Mesothelial cell of epicardium (in vitro differentiated cells): ENCODE measurements around the gene SRRD. TPM values are rescaled to one million over a fixed set of nuclear protein-coding genes. Genes with fewer than 3 reads are reported as not detected.
A peak's percentile ranks its signal among the peaks of the same experiment; 100 is the strongest.
"Not testable (repeated sequence)": the region's sequence is repeated elsewhere in the genome, so short reads cannot be mapped to it uniquely, and the experiment has no call there.

Experiments used
- DNase-seq, 2 experiments: peaks; one replicate each; pipeline ENCODE4 v3.0.0; 2021; ENCODE audit warnings: low spot score in 2 of 2; ENCODE audit not compliant: unreplicated experiment in 2 of 2
- H3K27ac Mint-ChIP-seq: 2 replicates; pipeline ENCODE4 v1.8.0; 2021; ENCODE audit warnings: mixed read lengths
- H3K27me3 Mint-ChIP-seq: 2 replicates; pipeline ENCODE4 v1.8.0; 2021; ENCODE audit warnings: low read depth, mixed read lengths
- H3K36me3 Mint-ChIP-seq: 2 replicates; pipeline ENCODE4 v1.8.0; 2021; ENCODE audit warnings: mixed read lengths
- H3K4me1 Mint-ChIP-seq: 2 replicates; pipeline ENCODE4 v1.8.0; 2021; ENCODE audit warnings: mixed read lengths
- H3K4me3 Mint-ChIP-seq: 2 replicates; pipeline ENCODE4 v1.8.0; 2021; ENCODE audit warnings: mild to moderate bottlenecking, moderate library complexity, mixed read lengths
- H3K9me3 Mint-ChIP-seq: 2 replicates; pipeline ENCODE4 v1.8.0; 2021; ENCODE audit warnings: mixed read lengths
- CTCF ChIP-seq: fragments of 200-600 bp; sonication (generic); IDR thresholded peaks from one replicate; pipeline ENCODE4 v1.5.0; 2021; ENCODE audit warnings: antibody characterized with exemption; ENCODE audit not compliant: unreplicated experiment
- total RNA-seq: library from RNA; stranded (reverse); gene quantifications from 3 replicates; pipeline ENCODE4 v1.2.1, GENCODE V29; 2021

Gene SRRD
- total RNA-seq, 1 donor from 2014 or later = 24.1 TPM

GRCh38 chr22:26525946-26526564 is 42.4 kb downstream of the SRRD start:
- DNase-seq = no peak
- H3K9me3 Mint-ChIP-seq = no peaks in the 10 kb centered on the region
- no peak for TF ChIP-seq CTCF
- no peaks in the 10 kb centered on the region for H3K4me1 Mint-ChIP-seq
- no peak overlapping the region for H3K4me3 Mint-ChIP-seq
- H3K36me3 Mint-ChIP-seq = peaks cover 12% of the 10 kb centered on the region
- H3K27ac Mint-ChIP-seq = no peak overlapping the region
- no peaks in the 10 kb centered on the region for H3K27me3 Mint-ChIP-seq

GRCh38 chr22:26527167-26527566 is 43.5 kb downstream of the SRRD start:
- no peaks in the 10 kb centered on the region for H3K4me1 Mint-ChIP-seq
- no peak for DNase-seq
- H3K27ac Mint-ChIP-seq = no peak overlapping the region
- no peaks in the 10 kb centered on the region for H3K9me3 Mint-ChIP-seq
- H3K36me3 Mint-ChIP-seq = peaks cover 13% of the 10 kb centered on the region
- H3K27me3 Mint-ChIP-seq = no peaks in the 10 kb centered on the region
- TF ChIP-seq CTCF = no peak
- H3K4me3 Mint-ChIP-seq = no peak overlapping the region

GRCh38 chr22:26527574-26528465 is 44.1 kb downstream of the SRRD start:
- no peaks in the 10 kb centered on the region for H3K9me3 Mint-ChIP-seq
- no peak for TF ChIP-seq CTCF
- no peaks in the 10 kb centered on the region for H3K27me3 Mint-ChIP-seq
- H3K27ac Mint-ChIP-seq = no peak overlapping the region
- no peak overlapping the region for H3K4me3 Mint-ChIP-seq
- peaks cover 13% of the 10 kb centered on the region for H3K36me3 Mint-ChIP-seq
- no peaks in the 10 kb centered on the region for H3K4me1 Mint-ChIP-seq
- DNase-seq = no peak

- H3K27me3 Mint-ChIP-seq = not testable (repeated sequence)
Observed at GRCh38 chr22:26528518-26528917, 44.8 kb downstream of the SRRD start.

GRCh38 chr22:26529345-26529744 is 45.7 kb downstream of the SRRD start:
- TF ChIP-seq CTCF = no peak
- Mint-ChIP-seq H3K27me3 (no peaks in the 10 kb centered on the region), H3K4me3 (no peak overlapping the region), H3K9me3 (no peaks in the 10 kb centered on the region), H3K4me1 (peaks cover 3% of the 10 kb centered on the region), H3K27ac (no peak overlapping the region), H3K36me3 (peaks cover 13% of the 10 kb centered on the region)
- DNase-seq = no peak

More at GRCh38 chr22:26528518-26528917, 44.8 kb downstream of the SRRD start:
- not testable (repeated sequence) for H3K4me1 Mint-ChIP-seq, H3K9me3 Mint-ChIP-seq, DNase-seq, H3K4me3 Mint-ChIP-seq, H3K27ac Mint-ChIP-seq
- H3K36me3 Mint-ChIP-seq = peaks cover 13% of the 10 kb centered on the region

- H3K36me3 Mint-ChIP-seq = peaks cover 8% of the 10 kb centered on the region
- no peaks in the 10 kb centered on the region for H3K9me3 Mint-ChIP-seq
- no peaks in the 10 kb centered on the region for H3K27me3 Mint-ChIP-seq
- H3K27ac Mint-ChIP-seq = peak overlapping the region; percentile 88
- TF ChIP-seq CTCF = no peak
- DNase-seq = no peak
- H3K4me1 Mint-ChIP-seq = peaks cover 3% of the 10 kb centered on the region
- H3K4me3 Mint-ChIP-seq = no peak overlapping the region
Observed at GRCh38 chr22:26534171-26534855, 50.6 kb downstream of the SRRD start.
